Testis (tissue), 3 donors: ENCODE data around the gene GATAD2A. TPM values are rescaled to one million over a fixed set of nuclear protein-coding genes. Genes with fewer than 3 reads are reported as not detected.

Source experiments
- DNase-seq: peaks from one replicate; pipeline ENCODE4 v3.0.0-alpha.2; 2019
- H3K27ac ChIP-seq, 2 donors: fragments of 200-600 bp; sonication (generic); one replicate each; pipeline ENCODE4 v1.5.1; 2019
- H3K27me3 ChIP-seq: fragments of 200-600 bp; sonication (generic); one replicate; pipeline ENCODE4 v1.5.1; 2019
- H3K36me3 ChIP-seq: fragments of 200-600 bp; sonication (generic); one replicate; pipeline ENCODE4 v1.5.1; 2017; ENCODE audit warnings: low read depth; ENCODE audit errors: missing control alignments
- H3K4me1 ChIP-seq: fragments of 200-600 bp; sonication (generic); one replicate; pipeline ENCODE4 v1.5.1; 2019
- H3K4me3 ChIP-seq, 2 donors: fragments of 200-600 bp; sonication (generic); one replicate each; pipeline ENCODE4 v1.5.1; 2017 to 2019
- H3K9me3 ChIP-seq: fragments of 200-600 bp; sonication (generic); one replicate; pipeline ENCODE4 v1.5.1; 2017
- POLR2A ChIP-seq: fragments of 450-650 bp; IDR thresholded peaks from one replicate; pipeline ENCODE4 v1.6.1; 2017; ENCODE audit warnings: antibody characterized with exemption, mild to moderate bottlenecking, moderate library complexity
- WGBS, 2 donors: methylation state at CpG; one replicate each; pipeline ENCODE4 v1.1.5; 2018; 5-methylcytosine and 5-hydroxymethylcytosine counted together
- intact Hi-C: fragments of 100-400 bp; cut with DNase I; formaldehyde crosslinking; loops from one replicate; pipeline ENCODE4 v1.15.1; 2023; ENCODE audit warnings: low total_unique reads
- polyA plus RNA-seq: library from polyadenylated mRNA; stranded (reverse); fragments of 350-450 nt; fragmentation: Illumina TruSeq; extraction: RNeasy Lipid Tissue Mini Kit (QIAGEN cat#74804); gene quantifications from one replicate; pipeline ENCODE4 v1.2.3, GENCODE V29; 2014; ENCODE audit warnings: low read depth, low replicate concordance; ENCODE audit not compliant: insufficient read depth
- total RNA-seq, 2 donors: library from RNA; depleted of rRNA; stranded (reverse); fragments of >200 nt; gene quantifications; one replicate each; pipeline ENCODE4 v1.2.3, GENCODE V29; 2016
- TF ChIP-seq, protein P1 (sequence below), 3 experiments: fragments of 450-650 bp in 2 of 3; fragments of 200-600 bp in 1 of 3; sonication (generic) in 1 of 3; IDR thresholded peaks; one replicate each; pipeline ENCODE4 v1.5.1; 2016 to 2019; ENCODE audit warnings: antibody characterized with exemption in 3 of 3, mild to moderate bottlenecking in 2 of 3, moderate library complexity in 1 of 3

GATAD2A gene
- total and polyA plus RNA-seq, 3 donors from 2014 or later = 109 to 197 (median 163) TPM

DNA sequence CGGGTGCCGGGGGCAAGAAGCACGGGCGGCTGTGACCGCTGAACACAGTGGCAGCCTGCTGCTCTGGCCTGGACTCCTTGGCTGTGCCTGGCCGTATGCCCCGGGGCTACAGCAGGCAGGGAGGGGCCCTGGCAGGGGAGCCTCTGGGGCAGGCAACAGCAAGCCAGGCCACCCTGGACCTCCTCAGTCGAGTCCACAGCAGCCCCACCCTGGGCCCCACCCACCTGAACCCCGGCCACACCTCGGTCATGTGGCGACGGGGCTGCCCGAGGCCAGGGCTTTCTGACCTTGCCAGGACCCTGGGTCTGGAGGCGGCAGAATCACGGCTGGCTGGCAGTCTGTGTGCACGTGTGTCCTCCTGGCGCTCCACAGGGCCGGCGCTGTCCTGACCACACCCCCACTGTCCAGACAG is 141.3 kb downstream of the GATAD2A start:
- no peak for DNase-seq
- intact Hi-C loops = no loop called here
- Histone ChIP-seq H3K4me1 (no peaks in the 10 kb centered on the region), H3K27me3 (no peaks in the 10 kb centered on the region), H3K27ac (no peak overlapping the region), H3K36me3 (no peaks in the 10 kb centered on the region), H3K9me3 (no peaks in the 10 kb centered on the region), H3K4me3 (no peak overlapping the region)
- WGBS, 2 donors = 63 to 67% methylated on average over 5 to 17 of the region's 19 CpGs
- no peak for TF ChIP-seq POLR2A
- TF ChIP-seq, protein P1, sequence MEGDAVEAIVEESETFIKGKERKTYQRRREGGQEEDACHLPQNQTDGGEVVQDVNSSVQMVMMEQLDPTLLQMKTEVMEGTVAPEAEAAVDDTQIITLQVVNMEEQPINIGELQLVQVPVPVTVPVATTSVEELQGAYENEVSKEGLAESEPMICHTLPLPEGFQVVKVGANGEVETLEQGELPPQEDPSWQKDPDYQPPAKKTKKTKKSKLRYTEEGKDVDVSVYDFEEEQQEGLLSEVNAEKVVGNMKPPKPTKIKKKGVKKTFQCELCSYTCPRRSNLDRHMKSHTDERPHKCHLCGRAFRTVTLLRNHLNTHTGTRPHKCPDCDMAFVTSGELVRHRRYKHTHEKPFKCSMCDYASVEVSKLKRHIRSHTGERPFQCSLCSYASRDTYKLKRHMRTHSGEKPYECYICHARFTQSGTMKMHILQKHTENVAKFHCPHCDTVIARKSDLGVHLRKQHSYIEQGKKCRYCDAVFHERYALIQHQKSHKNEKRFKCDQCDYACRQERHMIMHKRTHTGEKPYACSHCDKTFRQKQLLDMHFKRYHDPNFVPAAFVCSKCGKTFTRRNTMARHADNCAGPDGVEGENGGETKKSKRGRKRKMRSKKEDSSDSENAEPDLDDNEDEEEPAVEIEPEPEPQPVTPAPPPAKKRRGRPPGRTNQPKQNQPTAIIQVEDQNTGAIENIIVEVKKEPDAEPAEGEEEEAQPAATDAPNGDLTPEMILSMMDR (IDR thresholded peaks at IDR 0.05) = no peak

DNA sequence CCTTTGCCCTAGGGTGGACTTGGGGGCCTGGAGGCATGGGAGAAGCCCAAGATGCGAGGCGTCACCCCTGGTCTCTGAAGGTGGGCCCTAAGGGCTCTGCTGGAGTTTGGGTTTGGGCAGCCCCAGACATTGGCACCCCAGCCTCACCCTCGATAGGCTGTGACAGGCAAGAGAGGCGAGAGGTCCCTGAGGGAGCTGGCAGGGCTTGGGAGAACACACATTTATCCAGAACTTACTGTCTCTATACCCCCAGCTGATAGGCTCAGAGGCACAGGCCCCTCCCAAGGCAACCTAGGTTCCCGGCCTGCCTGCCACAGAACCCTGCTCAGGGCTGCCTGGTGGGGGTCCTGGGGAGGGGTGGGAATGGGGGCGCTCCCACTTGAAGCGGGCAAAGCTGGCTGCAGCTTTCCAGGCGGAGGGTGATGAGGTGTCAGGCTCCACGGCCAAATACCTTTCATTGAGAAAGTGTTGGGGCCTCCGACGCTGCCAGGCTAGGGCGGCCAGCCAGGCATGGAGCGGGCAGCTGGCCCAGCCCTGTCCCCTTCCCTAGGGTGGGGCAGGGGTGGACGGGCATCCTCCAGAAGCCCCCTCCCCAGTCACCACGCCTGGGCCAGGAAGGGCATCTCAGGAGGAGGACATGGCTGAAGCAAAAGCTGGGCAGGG is 142.3 kb downstream of the GATAD2A start:
- TF ChIP-seq, protein P1 (IDR thresholded peaks at IDR 0.05) = no peak
- TF ChIP-seq POLR2A = no peak

DNA sequence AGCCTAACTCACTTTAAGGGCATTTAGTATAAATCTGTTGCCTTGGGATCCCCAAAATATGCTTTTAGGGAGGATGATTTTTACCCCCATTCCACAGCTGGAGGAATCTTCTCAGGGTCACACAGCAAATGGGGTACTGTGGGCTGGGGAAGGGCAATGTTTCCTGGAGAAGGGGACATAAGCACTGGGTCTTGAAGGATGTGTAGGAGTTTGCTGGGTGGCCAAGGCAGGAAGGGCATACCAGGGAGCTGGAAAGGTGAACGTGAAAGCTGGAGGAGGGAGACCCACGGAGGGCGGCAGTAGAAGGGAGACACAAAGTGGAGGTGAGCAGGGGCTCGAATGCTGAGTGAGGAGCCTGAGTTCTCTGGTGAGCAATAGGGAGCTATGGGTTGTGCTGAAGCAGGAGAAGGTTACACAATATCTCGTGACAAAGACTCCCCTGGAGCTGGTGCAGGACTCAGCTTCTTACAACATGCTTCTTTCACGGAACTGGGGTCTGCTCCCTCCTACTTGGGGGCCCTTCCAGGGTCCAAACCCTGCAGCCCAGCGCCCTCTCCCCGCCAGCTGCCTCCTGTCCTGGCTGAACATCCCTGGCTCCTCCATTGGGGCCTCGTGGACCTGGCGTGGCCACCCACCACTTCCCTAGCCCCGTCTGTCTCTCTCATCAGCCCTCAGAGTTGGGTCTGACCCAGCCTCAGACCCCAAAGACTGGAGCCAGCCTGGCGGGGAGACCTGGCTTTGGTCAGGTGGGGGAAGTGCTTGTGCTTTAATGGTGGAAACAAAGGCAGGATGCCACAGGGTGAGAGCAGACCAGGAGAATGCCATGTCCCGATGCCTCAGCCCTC is 143.7 kb downstream of the GATAD2A start:
- WGBS, 2 donors = 75 to 81% methylated on average over 13 of the region's 13 CpGs
- no peak for DNase-seq
- Histone ChIP-seq H3K4me3 (no peak overlapping the region), H3K36me3 (no peaks in the 10 kb centered on the region), H3K27ac (no peak overlapping the region), H3K9me3 (no peaks in the 10 kb centered on the region), H3K4me1 (no peaks in the 10 kb centered on the region), H3K27me3 (no peaks in the 10 kb centered on the region)
- intact Hi-C loops = no loop called here
- no peak for TF ChIP-seq POLR2A
- TF ChIP-seq, protein P1 (IDR thresholded peaks at IDR 0.05) = no peak

More for the DNA sequence above, 142.3 kb downstream of the GATAD2A start:
- intact Hi-C loops = no loop called here
- Histone ChIP-seq H3K4me3 (no peak overlapping the region), H3K9me3 (no peaks in the 10 kb centered on the region), H3K36me3 (no peaks in the 10 kb centered on the region), H3K4me1 (no peaks in the 10 kb centered on the region), H3K27ac (no peak overlapping the region), H3K27me3 (no peaks in the 10 kb centered on the region)
- DNase-seq = no peak
- WGBS, 2 donors = 73 to 90% methylated on average over 7 to 15 of the region's 15 CpGs

DNA sequence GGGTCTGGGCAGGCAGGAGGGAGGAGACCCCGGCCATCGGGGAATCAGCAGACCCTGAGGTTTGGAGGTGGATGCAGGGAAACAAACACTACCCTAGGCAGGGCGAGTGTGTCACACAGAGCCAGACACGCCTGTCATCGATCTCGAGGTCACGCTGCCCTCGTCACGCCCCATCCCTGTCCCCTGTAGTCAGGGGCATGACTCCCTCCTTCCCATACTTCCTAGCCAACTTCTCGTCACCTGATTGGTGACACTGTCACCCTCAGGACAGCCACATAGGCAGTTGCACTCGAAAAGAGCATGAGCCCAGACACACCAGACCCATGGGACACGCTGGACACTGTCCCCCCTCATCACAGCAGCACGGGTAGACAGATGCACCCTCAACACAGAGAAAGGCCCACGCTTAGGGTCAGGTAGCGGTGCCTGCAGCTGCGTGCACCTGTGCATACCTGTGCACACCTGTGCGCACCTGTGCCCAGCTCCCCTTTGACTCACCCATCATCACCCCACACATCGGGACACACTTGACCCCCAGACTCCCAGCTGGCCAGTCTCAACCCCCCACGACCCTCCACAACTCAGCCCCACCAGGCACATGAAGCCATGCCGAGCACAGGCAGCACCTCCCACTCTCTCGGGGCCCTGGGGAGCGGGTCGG is 144.5 kb downstream of the GATAD2A start:
- H3K9me3 ChIP-seq = no peaks in the 10 kb centered on the region
- no peaks in the 10 kb centered on the region for H3K4me1 ChIP-seq
- intact Hi-C loops = no loop called here
- WGBS, 2 donors = 63 to 82% methylated on average over 12 to 23 of the region's 23 CpGs
- DNase-seq = no peak
- TF ChIP-seq, protein P1 (IDR thresholded peaks at IDR 0.05) = no peak
- no peak for TF ChIP-seq POLR2A
- no peak overlapping the region for H3K4me3 ChIP-seq
- no peaks in the 10 kb centered on the region for H3K27me3 ChIP-seq
- no peaks in the 10 kb centered on the region for H3K36me3 ChIP-seq
- H3K27ac ChIP-seq = no peak overlapping the region
